DOHH2 (cell line): ENCODE data around the gene NRK.
"Not testable (repeated sequence)": the region's sequence is repeated elsewhere in the genome, so short reads cannot be mapped to it uniquely, and the experiment has no call there.

Experiments used
- H3F3A ChIP-seq: fragments of 200-600 bp; sonication (generic), shearing (Covaris generic); 2 replicates; pipeline ENCODE4 v1.6.0; 2016; ENCODE audit warnings: antibody characterized with exemption, mild to moderate bottlenecking; ENCODE audit not compliant: control insufficient read depth, insufficient read depth
- H3K27ac ChIP-seq: fragments of 200-600 bp; sonication (generic); 2 replicates; pipeline ENCODE4 v1.5.1; 2014; ENCODE audit warnings: low read depth, mild to moderate bottlenecking, low read length, moderate library complexity
- H3K27me3 ChIP-seq: fragments of 200-600 bp; sonication (generic); 2 replicates; pipeline ENCODE4 v1.6.1; 2014; ENCODE audit warnings: mild to moderate bottlenecking, low read length, mixed read lengths; ENCODE audit not compliant: control insufficient read depth
- H3K36me3 ChIP-seq: fragments of 200-600 bp; sonication (generic); 2 replicates; pipeline ENCODE4 v1.6.1; 2014; ENCODE audit warnings: mild to moderate bottlenecking, low read length, moderate library complexity, mixed read lengths; ENCODE audit not compliant: control insufficient read depth
- H3K4me1 ChIP-seq: fragments of 200-600 bp; sonication (generic); 2 replicates; pipeline ENCODE4 v1.6.1; 2014; ENCODE audit warnings: mild to moderate bottlenecking, low read length, mixed read lengths; ENCODE audit not compliant: control insufficient read depth
- H3K4me2 ChIP-seq: fragments of 200-600 bp; sonication (generic); 2 replicates; pipeline ENCODE4 v1.6.0; 2014; ENCODE audit warnings: mild to moderate bottlenecking, low read length, moderate library complexity
- H3K4me3 ChIP-seq: fragments of 200-600 bp; sonication (generic); 2 replicates; pipeline ENCODE4 v1.5.1; 2014; ENCODE audit warnings: mild to moderate bottlenecking, low read length, mixed read lengths
- H3K79me2 ChIP-seq: fragments of 200-600 bp; sonication (generic); 2 replicates; pipeline ENCODE4 v1.6.1; 2014; ENCODE audit warnings: mild to moderate bottlenecking, low read length, mixed read lengths; ENCODE audit not compliant: control insufficient read depth
- H3K9me2 ChIP-seq: fragments of 200-600 bp; sonication (generic); replicated peaks from 2 replicates; pipeline ENCODE4 v1.6.1; 2014; ENCODE audit warnings: mild to moderate bottlenecking, low read length, mixed read lengths; ENCODE audit not compliant: control insufficient read depth
- H3K9me3 ChIP-seq: fragments of 200-600 bp; sonication (generic); 2 replicates; pipeline ENCODE4 v1.6.1; 2014; ENCODE audit warnings: antibody characterized with exemption, low read length, mixed read lengths; ENCODE audit not compliant: control insufficient read depth, insufficient read depth
- H4K20me1 ChIP-seq: fragments of 200-600 bp; sonication (generic); 2 replicates; pipeline ENCODE4 v1.6.0; 2014; ENCODE audit warnings: low read depth, mild to moderate bottlenecking, antibody characterized with exemption, low read length, moderate library complexity; ENCODE audit not compliant: control insufficient read depth, insufficient read depth
- CTCF ChIP-seq: fragments of 200-600 bp; sonication (generic); IDR thresholded peaks from one replicate; pipeline ENCODE4 v1.5.1; 2014; ENCODE audit warnings: antibody characterized with exemption, mild to moderate bottlenecking, low read depth, low read length; ENCODE audit not compliant: poor library complexity, severe bottlenecking
- EZH2phosphoT487 ChIP-seq: fragments of 200-600 bp; sonication (generic); IDR thresholded peaks from 2 replicates; pipeline ENCODE4 v1.6.1; 2017; ENCODE audit warnings: borderline replicate concordance, mild to moderate bottlenecking, antibody characterized with exemption, low read length, moderate library complexity, mixed read lengths

Gene NRK

GRCh38 chrX:105781804-105782203 lies 40.5 kb upstream of the NRK start:
- no peak overlapping the region for H3K4me2 ChIP-seq
- H3K4me1 ChIP-seq = no peaks in the 10 kb centered on the region

GRCh38 chrX:105796877-105797276 lies 25.5 kb upstream of the NRK start:
- H3K36me3 ChIP-seq, H3F3A ChIP-seq, H3K27ac ChIP-seq, H3K9me3 ChIP-seq, H4K20me1 ChIP-seq, H3K27me3 ChIP-seq, H3K79me2 ChIP-seq, H3K4me2 ChIP-seq, H3K9me2 ChIP-seq, H3K4me1 ChIP-seq, H3K4me3 ChIP-seq: not testable (repeated sequence)

More at GRCh38 chrX:105781804-105782203, 40.5 kb upstream of the NRK start:
- Histone ChIP-seq H4K20me1 (no peaks in the 10 kb centered on the region), H3K27me3 (no peaks in the 10 kb centered on the region), H3K9me3 (no peaks in the 10 kb centered on the region), H3F3A (no peaks in the 10 kb centered on the region), H3K4me3 (no peak overlapping the region), H3K9me2 (no peaks in the 10 kb centered on the region), H3K27ac (no peak overlapping the region), H3K36me3 (no peaks in the 10 kb centered on the region), H3K79me2 (no peaks in the 10 kb centered on the region)
- TF ChIP-seq CTCF = no peak
- no peak for TF ChIP-seq EZH2phosphoT487

- no peaks in the 10 kb centered on the region for H3K9me3 ChIP-seq
- no peak overlapping the region for H3K27ac ChIP-seq
Observed at GRCh38 chrX:105803891-105804290, 18.4 kb upstream of the NRK start.

GRCh38 chrX:105805655-105806054 lies 16.7 kb upstream of the NRK start:
- not testable (repeated sequence) for H3K27ac ChIP-seq, H3K27me3 ChIP-seq, H3K4me2 ChIP-seq, H3K9me3 ChIP-seq, H3K36me3 ChIP-seq, H3K4me3 ChIP-seq, H3K9me2 ChIP-seq, H3K79me2 ChIP-seq, H3F3A ChIP-seq, H4K20me1 ChIP-seq, H3K4me1 ChIP-seq

More at GRCh38 chrX:105803891-105804290, 18.4 kb upstream of the NRK start:
- Histone ChIP-seq H3K9me2 (no peaks in the 10 kb centered on the region), H3K36me3 (no peaks in the 10 kb centered on the region), H3K4me3 (no peak overlapping the region), H3K4me2 (no peak overlapping the region), H3K27me3 (no peaks in the 10 kb centered on the region), H3K79me2 (no peaks in the 10 kb centered on the region), H3F3A (no peaks in the 10 kb centered on the region), H4K20me1 (no peaks in the 10 kb centered on the region), H3K4me1 (no peaks in the 10 kb centered on the region)
- TF ChIP-seq CTCF (no peak), EZH2phosphoT487 (no peak)
